HG03196 (cell line): ENCODE measurements around the gene NKAPL.
"Not testable (repeated sequence)": the region's sequence is repeated elsewhere in the genome, so short reads cannot be mapped to it uniquely, and the experiment has no call there.

Experiments used
- ATAC-seq: cut with Tn5 transposase; IDR thresholded peaks from one replicate; pipeline ENCODE4 v1.9.1; 2021; ENCODE audit not compliant: unreplicated experiment

NKAPL gene

DNA sequence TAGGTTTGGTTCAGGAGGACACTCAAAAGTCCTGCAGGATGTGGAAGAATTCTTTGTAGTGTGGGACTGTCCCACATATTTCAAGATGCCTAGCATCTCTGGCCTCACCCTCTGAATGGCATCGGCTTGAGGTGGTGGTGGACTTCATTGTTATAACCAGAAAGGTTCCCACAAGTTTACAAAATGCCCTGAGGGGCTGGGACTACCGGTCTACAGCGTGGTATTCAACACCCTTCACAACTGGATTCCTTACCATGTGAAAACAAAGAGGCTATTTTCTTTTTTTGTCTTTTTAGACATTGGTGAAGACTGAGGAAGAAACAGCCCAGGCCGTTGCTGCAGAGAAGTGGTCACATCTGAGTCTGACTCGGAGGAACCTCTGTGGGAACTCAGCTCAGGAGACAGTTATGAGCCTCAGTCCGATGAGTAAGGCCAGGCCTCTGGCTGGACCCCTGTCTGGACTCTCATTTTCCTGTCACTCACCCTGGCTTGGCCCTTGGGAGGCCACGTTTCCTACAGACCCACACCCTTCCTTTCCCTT, 37.5 kb downstream of the NKAPL start:
- ATAC-seq = no peak

DNA sequence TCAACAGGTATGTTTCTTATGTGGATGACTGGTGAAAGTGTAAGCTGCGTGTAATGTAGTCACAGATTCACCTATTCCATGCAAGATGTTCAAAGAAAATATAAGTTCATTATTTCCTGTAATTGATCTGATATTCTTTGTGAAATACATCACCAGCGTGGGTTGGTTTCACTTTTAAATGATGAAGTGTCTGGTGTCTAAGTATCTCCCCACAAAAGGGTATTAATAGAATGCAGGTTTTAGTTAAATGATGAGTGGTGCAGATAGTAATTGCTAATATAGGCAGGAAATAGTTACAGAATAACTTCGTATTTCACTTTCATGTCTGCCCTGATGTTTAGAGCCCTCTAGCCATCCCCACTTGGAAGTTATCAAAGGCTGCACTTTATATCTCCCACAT, 44.5 kb downstream of the NKAPL start:
- peak; percentile 80 for ATAC-seq

DNA sequence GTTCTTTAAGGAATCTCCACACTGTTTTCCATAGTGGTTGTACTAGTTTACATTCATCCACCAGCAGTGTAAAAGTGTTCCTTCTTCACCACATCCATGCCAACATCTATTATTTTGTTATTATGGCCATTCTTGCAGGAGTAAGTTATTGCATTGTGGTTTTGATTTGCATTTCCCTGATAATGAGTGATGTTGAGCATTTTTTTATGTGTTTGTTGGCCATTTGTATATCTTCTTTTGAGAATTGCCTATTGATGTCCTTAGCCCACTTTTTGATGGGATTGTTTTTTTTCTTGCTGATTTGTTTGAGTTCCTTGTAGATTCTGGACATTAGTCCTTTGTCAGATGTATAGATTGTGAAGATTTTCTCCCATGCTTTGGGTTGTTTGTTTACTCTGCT, 47.3 kb downstream of the NKAPL start:
- not testable (repeated sequence) for ATAC-seq
